ENCODE measurements around the gene CXCL17. TPM values are rescaled to one million over a fixed set of nuclear protein-coding genes. Genes with fewer than 3 reads are reported as not detected.

Gene CXCL17
- total RNA-seq, 1 experiment from 2014 or later = not detected

GRCh38 chr19:42479736-42480135, 37.0 kb upstream of the CXCL17 start:
- H3K4me1 ChIP-seq (ENCODE audit: insufficient read depth, low read length) = peaks cover 9% of the 10 kb centered on the region; the same call in 1 of the 2 replicates
- H3K27me3 Mint-ChIP-seq (ENCODE audit: low read depth) = no peaks in the 10 kb centered on the region; the same call in none of the 2 replicates
- H3K36me3 Mint-ChIP-seq (ENCODE audit: insufficient read depth in 1 of 3, low read depth in 3 of 3) = peaks cover 0 to 6% (median 3%) of the 10 kb centered on the region in 3 experiments; a peak in 5 of 7 replicates
- no peaks in the 10 kb centered on the region for H3K27me3 ChIP-seq (ENCODE audit: insufficient read depth, low read length)
- no peak overlapping the region for H2BK12ac ChIP-seq (ENCODE audit: insufficient read length, low read depth, low read length)
- H3K4me3 Mint-ChIP-seq = no peak overlapping the region
- no peak overlapping the region for H4K8ac ChIP-seq (replicated peaks; ENCODE audit: insufficient read length, low read depth, low read length)
- H3K27ac ChIP-seq (ENCODE audit: insufficient read length, low read depth, low read length) = no peak overlapping the region
- H2BK20ac ChIP-seq (ENCODE audit: low read depth, low read length, poor library complexity, severe bottlenecking) = no peak overlapping the region
- H3K9me3 Mint-ChIP-seq = peaks cover 0 to 2% of the 10 kb centered on the region in 2 experiments; a peak in 1 of 5 replicates
- H3K27ac Mint-ChIP-seq = no peak overlapping the region
- H3K9me3 ChIP-seq (ENCODE audit: control insufficient read depth, low read depth, low read length) = no peaks in the 10 kb centered on the region
- H3K9ac ChIP-seq (ENCODE audit: extremely low read depth, insufficient read length, low read length) = no peak overlapping the region
- H3K4me2 ChIP-seq (ENCODE audit: insufficient read depth, insufficient read length, low read length) = no peak overlapping the region
- no peak overlapping the region for H3K56ac ChIP-seq (ENCODE audit: insufficient read length, low read depth, low read length)
- no peak overlapping the region for H4K91ac ChIP-seq (ENCODE audit: insufficient read length, low read depth, low read length)
- no peak overlapping the region for H3K18ac ChIP-seq (ENCODE audit: insufficient read length, low read depth, low read length)
- no peaks in the 10 kb centered on the region for H3K79me2 ChIP-seq (ENCODE audit: insufficient read depth, low read length)
- H3K23me2 ChIP-seq (ENCODE audit: insufficient read length, low read depth, low read length, poor library complexity, severe bottlenecking) = no peaks in the 10 kb centered on the region
- no peak for DNase-seq
- no CpG with 5 or more reads among the region's 9 CpGs for WGBS (ENCODE audit: extremely low coverage, insufficient read length, low lambda C conversion rate)
- no peak overlapping the region for H3T11ph ChIP-seq (ENCODE audit: low read length)
- no peak overlapping the region for H2BK15ac ChIP-seq (ENCODE audit: low read depth, low read length)
- TF ChIP-seq CTCF (conservative IDR thresholded peaks at IDR 0.05) = no peak
- H4K5ac ChIP-seq (ENCODE audit: insufficient read length, low read depth, low read length) = no peak overlapping the region
- H3K4me1 Mint-ChIP-seq = peaks cover 28 to 35% of the 10 kb centered on the region in 2 experiments
- no peak overlapping the region for H3K4ac ChIP-seq (ENCODE audit: low read depth, low read length)
- no peak overlapping the region for H2BK120ac ChIP-seq (ENCODE audit: low read depth, low read length, poor library complexity, severe bottlenecking)
- H2AFZ ChIP-seq (ENCODE audit: low read length) = no peak overlapping the region
- H4K20me1 ChIP-seq (ENCODE audit: control insufficient read depth, insufficient read depth, insufficient read length) = no peaks in the 10 kb centered on the region
- H3K14ac ChIP-seq (ENCODE audit: insufficient read depth, low read length) = no peak overlapping the region
- H3K79me1 ChIP-seq (ENCODE audit: insufficient read depth, low read depth, low read length, poor library complexity, severe bottlenecking) = no peaks in the 10 kb centered on the region
- H2AK5ac ChIP-seq (ENCODE audit: insufficient read length, low read length) = no peak overlapping the region
- no peak overlapping the region for H3K23ac ChIP-seq (ENCODE audit: insufficient read length, low read depth, low read length)
- no peak overlapping the region for H2BK5ac ChIP-seq (ENCODE audit: insufficient read length, low read length)

Measured in H9 (cell line).